Measurements from ENCODE around the gene ACER3.

GRCh38 chr11:76861490-76861953, 804 bp downstream of the ACER3 start:
- TF ChIP-seq CTCF (IDR thresholded peaks at IDR 0.05; ENCODE audit: insufficient read depth, low read depth, low read length) = no peak
- TF ChIP-seq EZH2 (IDR thresholded peaks at IDR 0.05; ENCODE audit: insufficient read depth, low read length) = no peak

All from astrocyte (in vitro differentiated cells and primary cell).